ENCODE measurements around the gene SAFB2. TPM values are rescaled to one million over a fixed set of nuclear protein-coding genes. Genes with fewer than 3 reads are reported as not detected.

Gene SAFB2
- total and polyA plus RNA-seq, 11 donors = 14.2 to 56.7 (median 44.2) TPM

DNA sequence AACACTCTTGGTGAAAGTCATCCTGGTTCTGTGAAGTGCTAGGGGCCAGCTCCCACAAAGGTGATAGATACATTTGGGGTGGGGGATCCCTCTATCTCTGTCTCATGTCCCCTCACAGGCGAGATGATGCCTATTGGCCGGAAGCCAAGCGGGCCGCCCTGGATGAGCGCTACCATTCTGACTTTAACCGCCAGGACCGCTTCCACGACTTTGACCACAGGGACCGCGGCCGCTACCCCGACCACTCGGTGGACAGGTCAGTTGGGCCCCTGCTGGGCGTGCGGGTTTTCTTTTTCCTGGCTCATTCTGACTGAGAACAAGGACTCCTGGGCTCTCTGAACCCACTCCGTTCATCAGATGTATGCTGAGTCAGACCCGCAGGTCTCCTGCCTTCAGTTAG lies 41.3 kb upstream of the SAFB2 start:
- intact Hi-C loops (cut with DNase I) = no loop called here
- Histone ChIP-seq H3K36me3 (peaks cover 0 to 100% (median 100%) of the 10 kb centered on the region in 9 donors), H3K4me3 (no peak overlapping the region), H3K4me1 (no peaks in the 10 kb centered on the region), H3K27me3 (no peaks in the 10 kb centered on the region), H3K9me3 (no peaks in the 10 kb centered on the region), H3K27ac (no peak overlapping the region)
- no peak for ATAC-seq
- DNase-seq = no peak
- 88 to 96% (median 94%) methylated on average over 15 to 17 of the region's 17 CpGs for WGBS, 4 donors
- TF ChIP-seq POLR2A (IDR thresholded peaks at IDR 0.05) = no peak
- TF ChIP-seq, protein P1, sequence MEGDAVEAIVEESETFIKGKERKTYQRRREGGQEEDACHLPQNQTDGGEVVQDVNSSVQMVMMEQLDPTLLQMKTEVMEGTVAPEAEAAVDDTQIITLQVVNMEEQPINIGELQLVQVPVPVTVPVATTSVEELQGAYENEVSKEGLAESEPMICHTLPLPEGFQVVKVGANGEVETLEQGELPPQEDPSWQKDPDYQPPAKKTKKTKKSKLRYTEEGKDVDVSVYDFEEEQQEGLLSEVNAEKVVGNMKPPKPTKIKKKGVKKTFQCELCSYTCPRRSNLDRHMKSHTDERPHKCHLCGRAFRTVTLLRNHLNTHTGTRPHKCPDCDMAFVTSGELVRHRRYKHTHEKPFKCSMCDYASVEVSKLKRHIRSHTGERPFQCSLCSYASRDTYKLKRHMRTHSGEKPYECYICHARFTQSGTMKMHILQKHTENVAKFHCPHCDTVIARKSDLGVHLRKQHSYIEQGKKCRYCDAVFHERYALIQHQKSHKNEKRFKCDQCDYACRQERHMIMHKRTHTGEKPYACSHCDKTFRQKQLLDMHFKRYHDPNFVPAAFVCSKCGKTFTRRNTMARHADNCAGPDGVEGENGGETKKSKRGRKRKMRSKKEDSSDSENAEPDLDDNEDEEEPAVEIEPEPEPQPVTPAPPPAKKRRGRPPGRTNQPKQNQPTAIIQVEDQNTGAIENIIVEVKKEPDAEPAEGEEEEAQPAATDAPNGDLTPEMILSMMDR (IDR thresholded peaks at IDR 0.05) = no peak

DNA sequence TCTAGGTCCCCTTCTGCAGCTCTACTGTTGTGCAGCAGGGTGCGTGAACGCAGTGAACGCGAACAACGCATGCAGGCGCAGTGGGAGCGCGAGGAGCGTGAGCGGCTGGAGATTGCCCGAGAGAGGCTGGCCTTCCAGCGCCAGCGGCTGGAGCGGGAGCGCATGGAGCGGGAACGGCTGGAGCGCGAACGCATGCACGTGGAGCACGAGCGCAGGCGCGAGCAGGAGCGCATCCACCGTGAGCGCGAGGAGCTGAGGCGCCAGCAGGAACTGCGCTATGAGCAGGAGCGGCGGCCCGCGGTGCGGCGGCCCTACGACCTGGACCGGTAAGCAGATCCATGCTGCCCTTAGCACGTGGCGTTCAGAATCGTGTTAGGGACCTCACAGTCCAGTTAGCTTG lies 38.9 kb upstream of the SAFB2 start:
- no peak for TF ChIP-seq POLR2A (IDR thresholded peaks at IDR 0.05)
- TF ChIP-seq, protein P1 (IDR thresholded peaks at IDR 0.05) = no peak
- ATAC-seq (peak in 1 of 4 donors; percentile 12), DNase-seq (no peak)
- Histone ChIP-seq H3K4me1 (no peaks in the 10 kb centered on the region), H3K27ac (no peak overlapping the region), H3K4me3 (no peak overlapping the region), H3K27me3 (no peaks in the 10 kb centered on the region), H3K36me3 (peaks cover 0 to 100% (median 100%) of the 10 kb centered on the region in 9 donors), H3K9me3 (no peaks in the 10 kb centered on the region)
- 97 to 99% (median 98%) methylated on average over 42 of the region's 42 CpGs for WGBS, 4 donors
- intact Hi-C loops (cut with DNase I) = no loop called here

DNA sequence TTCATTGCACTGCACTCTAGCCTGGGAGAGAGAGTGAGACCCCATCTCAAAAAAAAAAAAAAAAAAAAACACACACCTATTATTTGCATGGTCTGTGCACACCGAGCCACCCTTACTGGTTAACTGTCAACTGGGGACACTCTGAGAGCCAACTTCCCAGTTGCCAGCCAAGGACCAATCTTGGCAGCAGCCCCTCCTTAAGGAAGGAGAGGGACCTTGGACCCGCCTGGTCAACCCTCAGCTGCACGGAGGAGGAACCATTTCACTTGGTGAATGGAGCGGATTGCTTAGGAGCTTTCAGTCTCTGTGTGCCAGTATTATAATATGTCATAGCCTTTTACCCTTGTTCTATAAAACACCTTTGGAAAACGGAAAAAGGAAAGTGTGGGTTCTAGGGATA lies 32.8 kb upstream of the SAFB2 start:
- no peaks in the 10 kb centered on the region for H3K4me1 ChIP-seq
- no peaks in the 10 kb centered on the region for H3K9me3 ChIP-seq
- DNase-seq = no peak
- ATAC-seq = no peak
- TF ChIP-seq, protein P1 (IDR thresholded peaks at IDR 0.05) = no peak
- TF ChIP-seq POLR2A (IDR thresholded peaks at IDR 0.05) = no peak
- peaks cover 4 to 100% (median 100%) of the 10 kb centered on the region in 9 donors for H3K36me3 ChIP-seq
- no peaks in the 10 kb centered on the region for H3K27me3 ChIP-seq
- no peak overlapping the region for H3K27ac ChIP-seq
- 81 to 92% (median 88%) methylated on average over 5 of the region's 5 CpGs for WGBS, 4 donors
- H3K4me3 ChIP-seq = no peak overlapping the region
- intact Hi-C loops (cut with DNase I) = no loop called here

DNA sequence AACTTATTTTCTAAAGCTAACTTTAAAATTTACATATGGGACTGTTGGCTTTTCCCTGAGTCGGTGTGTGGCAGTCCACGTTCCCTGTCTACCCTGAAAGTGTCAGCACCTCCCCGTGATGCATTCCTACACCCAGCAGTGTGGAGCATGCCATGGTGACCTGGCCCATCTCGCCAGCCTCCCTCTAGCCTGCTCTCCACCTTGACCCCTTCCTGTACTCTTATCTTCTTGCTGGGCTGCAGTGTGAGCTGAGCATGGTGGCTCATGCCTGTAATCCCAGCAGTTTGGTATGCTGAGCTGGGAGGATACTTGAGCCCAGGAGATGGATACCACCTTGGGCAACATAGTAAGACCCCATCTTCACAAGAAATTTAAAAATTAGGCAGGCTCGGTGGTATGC lies 32.4 kb upstream of the SAFB2 start:
- 59 to 76% (median 67%) methylated on average over 5 of the region's 5 CpGs for WGBS, 4 donors
- no peaks in the 10 kb centered on the region for H3K27me3 ChIP-seq

More for the DNA sequence above, 32.4 kb upstream of the SAFB2 start:
- Histone ChIP-seq H3K27ac (no peak overlapping the region), H3K9me3 (no peaks in the 10 kb centered on the region), H3K36me3 (peaks cover 7 to 100% (median 100%) of the 10 kb centered on the region in 9 donors), H3K4me3 (no peak overlapping the region), H3K4me1 (no peaks in the 10 kb centered on the region)
- no peak for ATAC-seq
- no peak for TF ChIP-seq POLR2A (IDR thresholded peaks at IDR 0.05)
- TF ChIP-seq, protein P1 (IDR thresholded peaks at IDR 0.05) = no peak
- intact Hi-C loops (cut with DNase I) = no loop called here
- DNase-seq = no peak
